OCI-M2 (cell line): ENCODE measurements around the gene GNG11.
"Not testable (repeated sequence)": the region's sequence is repeated elsewhere in the genome, so short reads cannot be mapped to it uniquely, and the experiment has no call there.

ENCODE experiments used
- DNase-seq: peaks from one replicate; lab custom pipeline; 2025; ENCODE audit not compliant: unreplicated experiment; lab: John Stamatoyannopoulos, UW

The GNG11 gene

DNA sequence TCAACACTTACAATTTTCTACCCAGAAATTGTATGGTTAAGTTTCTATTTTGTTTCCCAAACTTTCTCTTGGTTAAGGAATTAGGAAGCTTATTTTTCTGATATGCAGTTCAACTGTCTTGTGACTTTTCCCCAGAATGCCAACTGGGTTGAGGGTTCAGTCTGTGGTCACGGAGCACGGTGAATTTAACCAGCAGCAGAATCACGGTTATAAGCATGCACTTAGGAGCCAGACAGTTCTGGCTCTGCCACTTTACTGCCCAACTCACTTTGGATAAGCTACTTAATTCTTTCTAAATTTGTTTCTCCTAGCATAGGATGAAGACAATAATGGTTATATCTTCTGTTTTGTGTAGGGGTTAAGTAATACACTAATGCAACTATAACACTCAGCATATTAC is 10.3 kb upstream of the GNG11 start:
- DNase-seq: not testable (repeated sequence)

GRCh38 chr7:93911661-93912060 is 9.9 kb upstream of the GNG11 start:
- DNase-seq: not testable (repeated sequence)

- no peak for DNase-seq
Observed at GRCh38 chr7:93913197-93913596, 8.3 kb upstream of the GNG11 start.

DNA sequence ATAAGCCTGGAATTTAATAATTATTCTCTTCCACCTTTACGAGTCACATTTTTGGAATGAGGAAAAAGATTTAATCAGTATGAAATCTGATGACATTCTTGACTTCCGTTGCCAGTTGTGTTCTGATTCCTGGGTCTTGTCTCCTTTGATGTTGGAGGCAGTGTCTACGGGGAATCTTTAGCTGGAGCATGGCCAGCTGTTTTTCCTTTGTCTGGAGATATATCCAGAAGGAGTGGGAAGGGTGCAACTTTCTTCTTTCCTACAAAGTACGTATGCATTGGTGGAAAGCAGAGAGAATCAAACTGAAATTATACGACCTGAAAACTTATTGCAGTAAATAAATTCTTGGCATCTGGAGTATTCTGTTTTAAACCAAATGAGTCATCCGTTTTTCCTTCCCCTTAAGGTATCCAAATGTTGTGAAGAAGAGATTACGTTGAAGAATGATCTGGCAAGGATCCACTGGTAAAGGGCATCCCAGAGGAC is 6.9 kb upstream of the GNG11 start:
- no peak for DNase-seq

DNA sequence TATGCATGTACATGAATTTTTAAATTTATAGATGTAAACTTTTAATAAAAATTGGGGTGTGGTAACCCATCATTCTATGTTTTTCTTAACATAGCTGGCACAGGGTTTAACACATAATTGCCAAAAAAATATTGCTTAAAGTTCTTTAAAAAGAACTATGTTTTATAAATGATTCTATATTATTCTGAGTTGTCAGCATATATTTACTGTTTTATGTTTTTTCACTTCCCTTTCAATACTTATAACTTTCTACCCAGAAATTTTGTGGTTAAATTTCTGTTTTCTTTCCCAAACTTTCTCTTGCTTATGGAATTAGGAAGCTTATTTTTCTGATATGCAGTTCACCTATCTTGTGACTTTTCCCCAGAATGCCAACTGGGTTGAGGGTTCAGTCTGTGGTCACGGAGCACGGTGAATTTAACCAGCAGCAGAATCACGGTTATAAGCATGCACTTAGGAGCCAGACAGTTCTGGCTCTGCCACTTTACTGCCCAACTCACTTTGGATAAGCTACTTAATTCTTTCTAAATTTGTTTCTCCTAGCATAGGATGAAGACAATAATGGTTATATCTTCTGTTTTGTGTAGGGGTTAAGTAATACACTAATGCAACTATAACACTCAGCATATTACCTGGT is 6.2 kb upstream of the GNG11 start:
- DNase-seq: not testable (repeated sequence)

- not testable (repeated sequence) for DNase-seq
Observed at GRCh38 chr7:93915888-93916287, 5.6 kb upstream of the GNG11 start.

DNA sequence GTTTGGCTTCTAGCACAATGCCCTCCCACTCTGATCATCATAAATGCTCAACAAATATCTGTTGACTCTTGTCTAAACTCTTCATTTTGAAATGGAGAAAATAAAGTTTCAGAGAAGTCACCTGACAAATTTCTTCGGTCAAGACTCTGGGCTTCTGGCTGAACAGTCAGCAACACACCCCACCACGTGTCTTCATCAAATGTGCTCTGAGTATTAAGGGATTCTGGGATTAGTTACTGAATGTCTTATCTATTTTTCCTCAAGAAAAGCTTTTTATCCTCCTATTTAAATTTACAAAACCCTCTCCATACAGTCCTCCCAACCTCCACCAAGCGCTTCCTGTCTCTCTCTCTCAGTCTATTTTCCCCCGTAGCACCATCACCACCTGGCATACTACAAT is 5.2 kb upstream of the GNG11 start:
- DNase-seq: not testable (repeated sequence)

DNA sequence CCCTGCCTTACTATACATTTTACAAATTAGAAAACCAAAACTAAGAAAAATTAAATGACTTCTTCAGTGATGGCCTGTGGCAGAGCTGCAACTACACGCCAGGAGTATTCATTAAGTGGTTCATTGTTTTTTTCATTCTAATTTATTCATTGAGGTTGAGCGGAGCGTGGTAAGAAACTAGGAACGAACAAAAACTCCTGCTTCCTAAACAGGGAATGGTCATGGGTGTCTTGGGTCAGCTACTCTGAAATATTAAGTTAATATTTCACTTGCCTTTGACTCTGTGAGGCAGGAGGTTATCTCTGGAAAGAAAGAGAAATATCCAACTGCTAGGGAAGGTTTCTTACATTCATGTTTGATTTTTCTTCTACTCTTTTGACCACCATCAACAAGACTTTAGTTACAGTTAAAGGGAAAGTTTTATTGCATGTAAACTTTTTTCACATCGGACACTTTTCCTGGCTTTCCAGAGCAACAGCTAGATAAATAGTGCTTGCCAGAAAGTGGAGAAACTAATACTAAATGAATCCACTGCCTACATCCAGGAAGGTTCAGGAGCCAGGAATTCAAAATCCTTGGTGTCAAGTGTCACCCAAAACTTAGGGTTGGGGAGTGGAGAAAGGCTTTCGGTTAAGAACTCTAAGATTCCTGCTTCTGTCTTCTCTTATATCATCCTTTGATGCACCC is 896 bp upstream of the GNG11 start:
- no peak for DNase-seq

- DNase-seq: no peak
Observed at GRCh38 chr7:93921186-93921585, 349 bp upstream of the GNG11 start.

- DNase-seq: no peak
Observed at GRCh38 chr7:93923296-93923695, 1.8 kb downstream of the GNG11 start.

DNA sequence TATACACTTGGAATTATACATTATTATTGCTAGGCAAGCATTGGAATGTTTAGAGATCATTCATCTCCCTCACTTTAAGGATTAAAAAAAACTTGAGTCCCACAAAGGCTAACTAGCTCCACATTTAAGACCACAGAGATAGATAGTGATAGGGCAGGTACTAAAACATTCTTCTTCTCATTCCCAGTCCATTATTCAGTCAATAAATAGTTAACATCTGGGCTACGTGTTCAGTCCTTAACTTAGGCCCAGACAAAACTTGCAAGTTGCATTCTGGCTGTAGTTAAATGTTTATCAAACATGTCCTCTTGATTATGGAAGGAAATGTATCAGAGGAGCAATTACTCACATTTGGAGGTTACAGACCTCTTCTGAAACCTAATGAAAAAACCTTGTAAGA is 2.4 kb downstream of the GNG11 start:
- DNase-seq: no peak

DNA sequence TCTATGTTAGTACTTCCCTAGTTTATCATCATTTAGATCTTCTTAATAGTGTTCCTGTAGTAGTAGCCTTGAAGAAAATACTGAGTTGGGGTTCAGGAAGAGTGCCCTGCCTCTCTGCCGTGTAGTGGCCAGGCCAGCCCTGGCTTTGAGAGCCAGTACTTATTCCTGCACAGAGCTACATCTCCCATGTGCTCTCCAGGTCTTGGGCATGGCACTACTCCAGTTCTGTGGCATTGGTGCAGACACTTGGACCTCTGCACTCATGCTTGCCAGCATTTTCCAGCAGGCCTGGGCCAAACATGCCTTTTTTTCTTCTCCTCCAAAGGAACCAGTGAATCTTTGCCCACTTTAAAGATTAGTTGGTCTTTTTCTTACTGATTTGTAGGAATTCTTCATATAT is 5.3 kb downstream of the GNG11 start:
- DNase-seq: no peak

DNA sequence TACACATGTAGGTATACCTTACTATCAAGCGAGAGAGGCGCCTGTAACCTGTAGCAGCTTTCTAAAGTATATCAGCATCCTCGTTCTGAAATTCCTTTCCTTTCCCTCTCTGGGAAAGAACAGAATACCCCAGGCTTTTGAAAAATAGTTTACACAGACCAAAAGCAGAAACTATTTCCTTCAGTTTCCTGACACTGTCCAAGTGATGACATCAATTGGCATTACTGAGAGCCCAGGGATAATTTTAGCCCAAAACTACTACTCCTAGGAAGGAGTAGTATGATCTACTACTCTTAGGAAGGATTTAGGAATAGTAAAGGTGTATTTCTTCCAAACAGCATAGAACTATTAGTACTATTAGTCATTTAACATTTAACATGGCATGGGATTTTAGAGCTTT is 6.0 kb downstream of the GNG11 start:
- no peak for DNase-seq

GRCh38 chr7:93931655-93932054 is 10.1 kb downstream of the GNG11 start:
- no peak for DNase-seq

GRCh38 chr7:93933156-93933555 is 11.6 kb downstream of the GNG11 start:
- DNase-seq: no peak

DNA sequence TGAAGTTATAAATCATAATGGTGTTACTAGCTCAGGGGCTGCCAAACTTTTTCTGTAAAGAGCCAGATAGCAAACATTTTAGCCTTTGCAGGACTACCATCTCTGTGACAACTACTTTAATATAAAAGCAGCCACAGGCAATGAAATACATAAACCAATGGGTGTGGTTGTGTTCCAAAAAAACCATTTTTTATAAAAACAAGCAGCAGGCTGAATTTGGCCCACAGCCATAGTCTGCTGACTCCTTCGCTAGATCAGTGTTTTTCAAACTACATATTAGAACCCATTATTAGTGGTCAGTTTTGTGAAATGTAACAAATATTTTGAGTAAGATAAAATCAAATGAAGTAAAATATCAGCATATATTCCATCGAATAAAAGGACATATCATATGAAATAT is 13.6 kb downstream of the GNG11 start:
- DNase-seq: no peak

DNA sequence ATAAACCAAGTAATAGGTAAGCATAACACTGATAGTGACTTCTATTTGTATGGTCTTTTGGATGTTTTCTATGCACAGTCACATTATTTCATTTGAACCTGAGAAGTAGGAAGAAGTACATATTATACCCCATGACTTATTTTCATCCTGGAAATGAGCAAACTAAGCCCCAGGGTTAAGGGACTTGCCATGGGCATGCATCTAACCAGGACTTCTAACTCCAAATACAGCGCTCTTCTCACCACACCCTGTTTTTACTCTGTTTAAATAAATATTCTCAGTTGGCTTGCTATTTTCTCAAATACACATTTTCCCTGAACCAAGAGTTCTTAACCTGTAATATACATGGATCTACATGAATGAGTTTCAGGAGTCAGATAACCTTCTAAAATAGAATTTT is 16.3 kb downstream of the GNG11 start:
- no peak for DNase-seq

- DNase-seq: no peak
Observed at GRCh38 chr7:93938293-93938692, 16.8 kb downstream of the GNG11 start.

GRCh38 chr7:93941945-93942344 is 20.4 kb downstream of the GNG11 start:
- no peak for DNase-seq

DNA sequence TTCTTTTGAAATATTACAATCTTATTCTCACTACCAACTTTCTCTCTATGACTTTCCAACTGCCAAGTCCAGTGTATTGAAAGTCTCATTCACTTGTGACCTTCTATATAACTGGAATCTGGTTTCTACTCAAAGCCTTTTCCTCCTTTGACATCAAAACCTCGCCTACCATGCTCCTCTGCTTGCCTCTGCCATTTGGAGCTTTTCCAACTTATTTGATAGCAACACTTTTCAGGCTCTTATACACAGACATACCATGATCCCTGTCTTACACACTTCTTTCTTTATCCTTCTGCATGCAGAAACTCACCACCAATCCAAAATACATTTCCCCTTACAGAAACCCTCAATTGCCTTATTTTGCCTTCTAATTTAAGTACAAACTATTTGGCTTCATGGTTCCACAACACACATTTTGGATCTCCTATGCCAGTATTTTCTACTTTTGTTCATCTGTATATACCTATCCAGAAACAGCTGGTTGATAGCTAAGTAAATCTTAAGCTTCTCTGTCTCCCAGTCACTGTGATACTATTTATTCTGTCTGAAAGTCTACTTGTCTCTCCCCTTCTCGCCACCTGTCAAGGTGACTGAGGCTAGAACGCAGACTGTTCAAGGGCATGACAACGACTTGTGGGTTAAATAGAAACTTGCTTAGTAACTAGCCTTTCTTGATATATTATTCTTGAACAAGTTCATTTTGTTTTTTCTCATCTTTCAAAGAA is 22.4 kb downstream of the GNG11 start:
- DNase-seq: no peak

DNA sequence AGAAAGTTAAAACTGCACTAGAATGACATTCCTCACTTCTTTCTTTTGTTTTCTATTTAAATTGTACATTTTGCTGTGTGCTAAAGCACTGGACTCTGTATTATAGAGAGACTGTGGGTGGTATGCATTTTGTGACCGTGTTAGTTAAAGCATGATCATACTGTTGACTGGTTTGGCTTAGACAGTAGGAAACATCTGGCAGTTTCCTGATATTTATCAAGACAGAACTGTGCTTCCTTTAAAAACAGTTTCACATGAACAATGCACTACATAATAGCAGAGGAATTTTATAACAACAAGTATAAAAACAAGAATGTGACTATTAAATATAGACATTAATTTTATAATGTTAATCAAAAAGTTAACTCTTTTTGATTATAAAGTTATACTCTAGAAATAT is 23.1 kb downstream of the GNG11 start:
- DNase-seq: no peak

DNA sequence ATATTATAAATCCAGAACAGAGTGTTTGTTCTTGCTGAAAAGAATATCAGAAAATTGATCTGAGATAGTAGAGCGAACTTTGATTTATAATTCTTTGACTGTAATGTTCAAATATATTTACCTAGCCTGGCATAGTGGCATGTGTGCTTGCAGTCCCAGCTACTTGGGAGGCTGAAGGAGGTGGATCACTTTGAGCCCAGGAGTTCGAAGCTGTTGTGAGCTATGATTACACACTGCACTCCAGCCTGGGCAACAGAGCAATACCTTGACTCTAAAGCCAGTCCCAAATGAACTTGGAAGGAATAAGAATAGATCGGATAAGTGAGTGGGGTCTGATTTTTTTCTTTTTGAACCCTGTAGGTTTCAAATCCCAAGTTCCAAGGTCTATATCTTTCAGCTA is 23.5 kb downstream of the GNG11 start:
- DNase-seq: no peak
